NCI-H526 treated with DMSO at 0.1 percent for 48 hours (cell line): ENCODE data around the gene RCAN2.

Experiments
- DNase-seq: peaks from one replicate; lab custom pipeline; 2025; lab: John Stamatoyannopoulos, UW

RCAN2 gene

GRCh38 chr6:46211917-46212316 is 279.3 kb downstream of the RCAN2 start:
- no peak for DNase-seq

DNA sequence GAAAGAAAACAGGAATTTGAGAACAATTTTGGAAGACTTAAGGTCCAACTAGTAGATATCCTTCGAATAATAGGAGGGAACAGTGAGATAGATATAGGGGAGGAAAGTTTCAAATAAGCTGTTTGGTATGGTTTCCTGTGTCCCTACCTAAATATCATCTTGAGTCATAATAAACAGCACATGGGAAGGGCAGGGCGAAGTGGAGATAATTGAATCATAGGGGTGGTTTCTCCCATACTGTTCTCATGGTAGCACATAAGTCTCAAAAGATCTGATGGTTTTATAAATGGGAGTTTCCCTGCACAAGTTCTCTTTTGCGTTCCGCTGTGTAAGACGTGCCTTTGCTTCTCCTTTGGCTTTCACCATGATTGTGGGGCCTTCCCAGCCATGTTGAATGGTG is 281.0 kb downstream of the RCAN2 start:
- no peak for DNase-seq

- no peak for DNase-seq
Measured at GRCh38 chr6:46208303-46208702, 282.9 kb downstream of the RCAN2 start.

DNA sequence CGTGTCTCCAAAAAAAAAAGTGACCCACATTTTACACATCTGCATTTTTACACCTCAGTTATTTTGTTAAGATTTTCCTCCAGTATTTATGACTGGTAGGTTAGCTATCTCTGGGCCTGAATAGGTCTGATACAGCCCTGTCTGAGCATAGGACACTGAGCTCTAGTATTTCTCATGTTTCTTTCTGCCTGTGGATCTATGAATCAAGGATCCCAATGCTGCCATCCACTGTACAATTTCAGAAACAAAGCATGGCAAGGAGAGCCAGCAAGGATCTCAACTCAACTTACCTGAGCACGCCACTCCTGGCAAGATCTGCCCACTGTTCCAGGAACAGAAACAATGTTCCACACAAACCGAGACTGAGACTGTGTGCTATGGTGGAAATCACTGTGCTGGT is 284.1 kb downstream of the RCAN2 start:
- no peak for DNase-seq

GRCh38 chr6:46204880-46205650 is 286.2 kb downstream of the RCAN2 start:
- DNase-seq = no peak

DNA sequence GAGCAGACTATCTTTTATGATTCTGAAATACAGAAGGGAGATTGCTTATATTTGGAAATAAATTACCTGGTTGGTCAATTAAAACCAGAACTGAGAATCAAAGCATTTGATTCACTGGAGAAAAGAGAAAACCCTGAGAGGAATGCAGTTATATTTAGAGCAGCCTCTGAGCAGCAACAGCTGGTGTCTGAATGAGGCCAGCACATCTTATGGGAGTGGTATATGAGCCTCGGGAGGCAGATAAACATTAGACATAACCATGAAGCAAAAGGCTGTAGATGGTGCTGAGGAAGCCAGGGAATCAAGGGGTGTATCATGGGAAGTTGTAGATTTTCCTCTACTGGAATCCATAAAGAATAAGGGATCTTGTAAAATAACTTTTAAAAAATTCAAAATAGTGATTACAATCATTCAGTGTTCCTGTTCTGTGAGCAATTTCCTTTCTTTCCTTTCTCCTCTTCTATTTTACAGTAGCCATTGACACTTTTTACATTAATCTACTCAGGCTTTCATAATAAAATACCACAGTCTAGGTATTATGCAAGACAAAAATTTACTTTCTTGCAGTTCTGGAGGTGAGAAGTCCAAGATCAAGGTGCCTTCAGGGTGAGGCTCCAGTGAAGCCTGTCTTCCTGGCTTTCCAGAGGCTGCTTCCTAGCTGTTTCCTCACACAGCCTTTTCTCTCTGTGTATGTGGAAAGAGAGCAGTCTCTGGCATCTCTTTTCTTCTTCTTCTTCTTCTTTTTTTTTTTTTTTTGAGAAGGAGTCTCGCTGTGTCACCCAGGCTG is 287.7 kb downstream of the RCAN2 start:
- DNase-seq = no peak

GRCh38 chr6:46201702-46202101 is 289.5 kb downstream of the RCAN2 start:
- DNase-seq = no peak

GRCh38 chr6:46199387-46199786 is 291.9 kb downstream of the RCAN2 start:
- no peak for DNase-seq

- DNase-seq = no peak
Measured at GRCh38 chr6:46191961-46192360, 299.3 kb downstream of the RCAN2 start.

DNA sequence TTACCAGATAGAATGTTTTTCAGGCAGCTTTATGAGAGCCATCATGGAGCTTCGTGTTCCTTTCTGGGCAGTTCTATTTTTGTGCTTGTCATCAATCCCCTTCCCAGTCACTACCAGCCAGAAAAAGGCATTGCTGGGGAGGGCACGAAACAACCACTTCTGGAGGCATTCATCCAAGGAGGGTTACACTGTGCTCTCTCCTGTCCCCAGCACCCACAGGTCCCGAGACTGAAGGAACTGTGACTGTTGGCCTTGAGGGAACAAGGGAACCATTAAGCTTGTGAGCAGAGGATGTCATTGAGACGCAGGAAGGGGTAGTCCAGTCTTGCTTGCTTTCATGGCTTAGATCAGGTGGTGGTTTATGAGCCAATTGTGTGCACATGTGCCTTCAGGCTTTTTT is 300.4 kb downstream of the RCAN2 start:
- no peak for DNase-seq

DNA sequence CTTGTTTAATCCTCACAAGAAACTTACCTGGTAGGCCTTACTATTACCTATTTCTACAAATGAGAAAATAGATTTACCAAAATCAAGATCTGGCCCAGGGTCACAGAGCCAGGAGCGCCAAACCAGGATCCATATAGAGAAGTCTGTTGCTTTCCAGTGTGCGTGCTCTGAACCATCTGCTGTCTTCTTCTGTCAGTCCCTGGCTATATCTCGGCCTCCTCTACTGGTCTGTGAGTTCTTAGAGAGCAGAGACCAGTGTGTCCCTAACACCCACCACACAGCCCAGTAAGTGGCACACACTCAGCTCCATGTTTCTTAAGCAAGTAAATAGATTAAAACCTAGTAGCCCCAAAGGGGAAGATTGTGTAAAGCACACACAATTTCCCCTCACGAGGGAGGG is 301.5 kb downstream of the RCAN2 start:
- no peak for DNase-seq

DNA sequence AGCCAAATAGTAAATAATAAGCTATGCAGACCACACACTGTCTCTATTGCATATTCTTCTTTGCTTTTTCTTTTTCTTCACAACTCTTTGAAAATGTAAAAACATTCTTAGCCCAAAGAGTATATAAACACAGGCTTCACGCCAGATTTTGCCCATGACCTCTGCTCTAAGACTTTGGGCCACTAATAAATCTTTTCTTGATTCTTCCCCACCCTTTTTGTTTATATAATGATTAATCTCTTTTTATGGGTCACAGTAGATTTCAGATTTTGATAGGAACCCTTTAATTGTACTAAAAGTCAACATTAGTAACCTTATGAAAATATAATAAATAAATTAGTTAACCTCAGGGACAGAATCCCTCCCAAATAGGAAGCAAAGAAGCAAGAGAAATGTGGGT is 304.7 kb downstream of the RCAN2 start:
- DNase-seq = no peak

DNA sequence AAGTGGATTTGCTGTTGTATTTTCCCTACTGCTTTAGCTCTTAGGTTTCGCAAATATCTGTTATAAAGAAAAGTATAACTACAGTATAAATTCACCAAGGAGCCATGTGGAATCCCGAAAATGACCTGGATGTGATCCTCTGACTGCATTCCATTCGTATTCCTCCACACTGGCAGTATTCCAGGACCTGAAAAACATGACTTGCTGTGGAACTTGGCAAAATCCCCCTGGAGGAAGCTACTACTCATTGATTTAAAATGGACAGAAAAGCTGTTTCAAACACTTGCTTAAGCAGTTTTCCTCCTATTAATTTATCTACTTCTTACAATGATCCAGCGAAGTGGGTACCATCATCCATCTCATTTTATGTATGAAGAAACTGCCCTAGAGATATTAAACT is 307.1 kb downstream of the RCAN2 start:
- no peak for DNase-seq

DNA sequence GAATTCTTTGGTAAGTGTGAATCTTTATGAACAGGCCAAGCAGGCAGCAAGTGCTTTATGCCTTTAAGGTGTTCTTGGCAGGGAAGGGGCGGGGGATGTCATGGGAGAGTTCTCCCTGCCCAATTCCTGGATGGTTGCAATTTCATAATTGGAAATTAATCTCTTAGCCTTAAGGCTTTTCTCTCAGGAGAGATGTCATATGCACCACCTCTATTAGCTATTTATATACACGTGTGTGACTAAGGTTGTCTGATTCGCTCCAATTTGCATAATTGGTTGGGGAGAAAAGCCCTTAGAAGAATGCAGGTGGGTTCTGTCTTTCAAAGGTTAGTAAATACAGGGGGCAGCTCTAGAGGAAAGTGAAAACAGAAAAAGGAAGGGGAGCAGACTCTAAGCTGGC is 315.3 kb downstream of the RCAN2 start:
- no peak for DNase-seq

- no peak for DNase-seq
Measured at GRCh38 chr6:46175446-46175845, 315.8 kb downstream of the RCAN2 start.

DNA sequence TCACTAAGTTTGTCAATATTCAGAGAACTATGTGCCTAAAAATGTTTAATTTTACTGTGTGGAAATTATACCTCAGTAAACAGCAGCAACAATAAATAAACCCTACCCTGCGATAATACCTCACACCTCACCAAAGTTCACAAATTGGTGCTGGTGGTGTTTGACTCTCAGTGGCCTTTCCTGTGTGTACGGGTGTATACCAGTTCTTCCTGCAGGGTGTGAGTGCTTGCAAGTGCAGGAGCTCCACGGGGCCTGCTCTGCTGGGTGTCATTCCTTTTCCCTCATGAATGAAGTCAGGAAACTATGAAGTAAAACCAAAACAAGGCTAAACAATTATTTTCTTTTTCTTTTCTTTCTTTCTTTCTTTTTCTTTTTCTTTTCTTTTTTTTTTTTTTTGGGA is 316.3 kb downstream of the RCAN2 start:
- DNase-seq = no peak

DNA sequence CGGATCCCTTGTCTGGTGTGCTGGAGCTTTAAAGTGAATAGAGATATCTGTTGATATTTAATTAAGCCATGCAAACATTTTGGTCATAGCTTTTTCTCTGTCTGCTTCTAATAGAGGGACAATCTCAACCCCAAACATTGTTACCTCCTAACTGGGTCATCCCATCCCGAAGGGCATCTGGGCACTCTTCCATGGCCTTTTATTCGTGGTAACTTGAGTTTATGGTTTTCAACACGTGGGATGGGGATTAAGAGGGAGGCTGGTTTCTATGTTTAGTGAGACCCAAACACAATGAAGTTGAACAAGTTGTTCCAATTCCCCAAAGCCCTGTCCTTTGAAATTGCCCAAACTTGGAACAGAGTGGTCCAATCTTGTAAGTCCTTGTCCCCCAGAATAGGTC is 319.1 kb downstream of the RCAN2 start:
- no peak for DNase-seq
